Dermis microvascular lymphatic vessel endothelial cell (primary cell): ENCODE data around the gene DLX3. TPM values are rescaled to one million over a fixed set of nuclear protein-coding genes. Genes with fewer than 3 reads are reported as not detected.
"Not testable (repeated sequence)": the region's sequence is repeated elsewhere in the genome, so short reads cannot be mapped to it uniquely, and the experiment has no call there.

ENCODE experiments used
- DNase-seq, 2 donors: peaks; one replicate each; pipeline versions ENCODE4 v3.0.0 to v3.0.0-alpha.2; 2010; ENCODE audit warnings: low read depth in 2 of 2
- total RNA-seq: library from RNA; depleted of rRNA; stranded (reverse); fragments of >200 nt; gene quantifications from 2 replicates; pipeline ENCODE4 v1.2.1, GENCODE V29; 2014

The DLX3 gene
- total RNA-seq, result not detected in 2 replicates

DNA sequence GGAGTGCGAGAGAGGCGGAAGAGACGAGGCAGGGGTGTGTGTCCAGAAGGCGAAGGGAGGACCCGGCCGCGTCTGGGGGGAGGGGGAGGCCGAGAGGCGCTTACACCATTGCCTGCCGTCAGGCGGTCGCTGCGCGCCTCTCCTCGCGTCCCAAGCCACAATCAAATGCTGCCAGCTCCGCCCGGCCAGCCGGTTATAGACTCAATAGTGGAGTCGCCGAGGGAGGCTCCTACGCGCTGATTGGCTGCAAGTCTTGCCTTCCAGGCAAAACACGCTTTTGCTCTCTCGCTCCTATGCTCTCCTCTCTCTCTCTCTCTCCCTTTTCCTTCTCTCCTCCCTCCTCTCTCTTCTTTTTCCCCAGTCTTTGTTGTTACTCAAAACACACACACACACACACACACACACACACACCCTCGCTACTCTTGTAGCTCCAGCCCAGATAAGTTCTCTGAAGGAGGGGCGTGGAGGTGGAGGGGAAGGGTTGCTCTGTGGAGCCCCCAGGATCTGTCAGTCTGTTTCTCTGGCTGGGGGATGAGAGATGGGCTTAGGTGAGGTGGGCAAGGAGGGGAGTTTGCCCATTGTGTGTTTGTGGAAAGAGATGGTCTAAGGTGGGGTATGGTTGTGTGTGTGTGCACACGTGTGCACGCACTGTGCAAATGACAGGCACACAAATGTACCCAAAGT lies at the start of gene DLX3:
Gene DLX3, minus strand, starts transcription at position 170 of the 684 bp plus-strand sequence. CDS start 226 bp downstream, outside the sequence.
- DNase-seq, result peak; percentile 37 to 75

DNA sequence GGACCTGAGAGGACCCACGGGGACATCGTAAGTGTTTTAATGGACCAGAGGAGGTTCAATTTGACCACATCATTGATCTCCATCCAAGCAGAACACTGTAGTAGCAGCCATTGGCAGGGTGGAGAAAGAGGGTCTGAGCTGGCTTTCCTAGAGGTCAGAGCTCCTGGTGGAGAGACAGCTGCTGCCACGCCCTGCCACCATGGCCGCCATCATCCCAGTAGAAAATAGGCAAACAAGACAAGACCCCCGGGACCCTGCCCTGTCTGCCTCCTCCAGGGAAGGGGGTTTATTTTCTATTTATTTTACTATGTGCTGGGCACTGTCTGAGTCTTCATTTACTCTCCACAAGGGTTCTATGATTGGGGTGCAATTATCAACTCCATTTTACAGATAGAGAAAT lies 49.5 kb upstream of the DLX3 start:
- no peak for DNase-seq

DNA sequence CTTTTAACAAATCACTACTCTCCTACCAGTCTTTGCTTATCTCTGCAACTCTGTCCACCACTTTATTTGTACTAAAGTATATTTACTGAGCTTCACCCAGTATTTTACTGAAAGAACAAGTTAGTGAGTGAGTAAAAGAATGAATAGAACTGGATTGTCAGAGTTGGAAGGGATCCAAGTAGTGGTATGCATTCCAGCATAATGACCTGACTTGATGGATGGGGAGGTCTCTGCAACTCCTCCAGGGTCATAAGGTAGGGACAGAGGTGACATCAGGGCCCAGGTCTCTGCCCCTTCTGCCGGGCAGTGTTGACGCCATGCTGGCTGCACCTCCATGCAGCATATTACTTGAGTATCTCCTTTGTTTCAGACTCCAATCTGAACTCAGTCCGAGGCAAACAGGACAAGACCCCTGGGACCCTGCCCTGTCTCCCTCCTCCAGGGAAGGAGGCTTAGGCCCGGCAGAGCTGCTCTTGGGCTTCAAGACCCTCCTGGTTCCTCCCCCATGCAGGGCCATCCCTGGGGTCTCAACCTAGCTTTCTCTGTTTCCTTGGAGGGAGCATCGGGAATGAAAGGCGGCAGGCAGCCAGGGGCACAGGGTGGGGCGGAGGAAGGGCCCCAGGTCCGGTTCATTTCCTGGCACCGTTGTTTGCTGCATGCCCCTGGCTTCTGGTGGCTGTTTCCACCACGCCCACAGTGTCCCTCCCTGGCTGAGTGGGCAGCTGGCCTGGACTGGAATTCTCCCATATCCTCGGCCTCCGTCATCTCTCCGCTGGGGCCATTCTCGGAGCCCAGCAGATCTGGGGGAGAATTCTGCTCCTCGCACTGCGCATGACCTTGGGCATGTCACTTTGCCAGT lies 48.5 kb upstream of the DLX3 start:
- peak; percentile 46 to 71 for DNase-seq

DNA sequence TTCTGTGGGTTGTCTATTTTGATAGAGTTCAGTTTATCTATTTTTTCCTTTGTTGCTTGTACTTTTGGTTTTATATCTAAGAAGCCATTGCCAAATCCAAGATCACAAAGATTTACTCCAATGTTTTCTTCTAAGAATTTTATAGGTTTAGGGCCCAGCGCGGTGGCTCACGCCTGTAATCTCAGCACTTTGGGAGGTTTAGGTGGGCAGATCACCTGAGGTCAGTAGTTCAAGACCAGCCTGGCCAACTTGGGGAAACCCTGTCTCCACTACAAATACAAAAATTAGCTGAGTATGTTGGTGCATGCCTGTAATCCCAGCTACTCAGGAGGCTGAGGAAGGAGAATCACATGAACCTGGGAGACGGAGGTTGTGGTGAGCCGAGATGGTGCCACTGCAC lies 47.2 kb upstream of the DLX3 start:
- DNase-seq, result no peak

DNA sequence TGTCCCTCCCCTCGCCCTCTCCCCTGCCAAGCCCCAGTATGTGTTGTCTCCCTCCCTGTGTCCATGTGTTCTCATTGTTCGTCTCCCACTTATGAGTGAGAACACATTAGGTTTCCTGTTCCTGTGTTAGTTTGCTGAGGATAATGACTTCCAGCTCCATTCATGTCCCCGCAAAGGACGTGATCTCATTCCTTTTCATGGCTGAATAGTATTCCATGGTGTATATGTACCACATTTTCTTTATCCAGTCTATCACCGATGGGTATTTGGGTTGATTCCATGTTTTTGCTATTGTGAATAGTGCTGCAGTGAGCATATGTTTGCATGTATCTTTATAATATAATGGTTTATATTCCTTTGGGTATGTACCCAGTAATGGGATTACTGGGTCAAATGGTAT lies 45.5 kb upstream of the DLX3 start:
- DNase-seq, result not testable (repeated sequence)

DNA sequence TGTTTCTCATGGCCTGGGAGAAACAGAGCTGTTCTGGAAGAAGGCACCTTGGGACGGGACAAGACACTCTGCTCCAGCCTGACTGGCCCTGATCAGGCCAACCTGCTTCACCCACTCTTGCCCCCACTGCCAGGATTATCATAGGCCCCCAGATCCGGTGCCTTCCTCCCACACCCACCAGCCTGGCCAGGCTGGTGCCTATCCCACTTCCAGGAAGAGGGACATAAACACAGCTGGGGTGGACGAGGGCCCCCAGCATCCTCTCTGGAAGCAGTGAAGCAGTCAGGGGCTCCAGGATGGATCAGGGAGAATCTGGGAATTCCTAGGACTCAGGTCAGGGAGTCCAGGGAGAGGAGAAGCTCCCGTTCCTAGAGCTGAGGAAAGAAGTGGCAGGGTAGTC lies 44.0 kb upstream of the DLX3 start:
- DNase-seq, result no peak

DNA sequence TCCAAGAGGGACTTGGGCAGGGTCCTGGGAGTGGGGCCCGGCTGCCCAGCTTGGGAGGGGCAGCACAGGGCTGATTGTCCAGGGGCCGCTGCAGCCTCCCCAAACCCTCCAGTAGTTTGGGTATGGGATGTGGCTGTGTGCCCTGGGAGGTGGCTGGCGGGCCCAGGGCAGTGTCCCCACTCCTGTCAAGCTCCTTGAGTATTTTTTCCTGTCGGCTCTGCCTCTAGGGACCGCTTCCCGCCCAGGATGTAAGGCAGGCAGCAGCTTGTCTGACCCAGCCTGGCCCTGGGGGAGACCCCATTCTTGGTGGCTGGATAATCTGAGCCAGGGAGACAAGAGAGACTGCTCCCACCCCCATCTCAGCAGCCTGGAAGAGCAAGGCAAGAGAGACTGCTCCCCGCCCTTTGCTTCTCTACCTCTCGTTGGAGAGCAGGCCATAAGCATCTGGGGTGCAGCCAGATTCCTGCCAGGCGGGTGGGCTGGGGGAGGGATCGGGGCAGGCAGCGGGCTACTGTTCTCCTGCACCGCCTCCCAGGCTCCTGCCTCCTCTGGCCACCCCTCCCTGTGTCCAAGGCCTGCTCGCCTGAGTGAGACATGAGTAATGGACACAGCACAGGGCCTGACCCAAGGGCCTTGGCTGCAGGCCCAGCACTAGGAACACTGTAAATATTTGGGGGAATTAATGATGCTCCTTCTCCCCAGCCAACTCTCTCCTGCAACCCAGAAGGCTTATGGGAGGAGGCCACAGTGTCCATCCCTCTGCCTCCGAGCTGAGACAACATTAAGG lies 42.5 kb upstream of the DLX3 start:
- no peak for DNase-seq

DNA sequence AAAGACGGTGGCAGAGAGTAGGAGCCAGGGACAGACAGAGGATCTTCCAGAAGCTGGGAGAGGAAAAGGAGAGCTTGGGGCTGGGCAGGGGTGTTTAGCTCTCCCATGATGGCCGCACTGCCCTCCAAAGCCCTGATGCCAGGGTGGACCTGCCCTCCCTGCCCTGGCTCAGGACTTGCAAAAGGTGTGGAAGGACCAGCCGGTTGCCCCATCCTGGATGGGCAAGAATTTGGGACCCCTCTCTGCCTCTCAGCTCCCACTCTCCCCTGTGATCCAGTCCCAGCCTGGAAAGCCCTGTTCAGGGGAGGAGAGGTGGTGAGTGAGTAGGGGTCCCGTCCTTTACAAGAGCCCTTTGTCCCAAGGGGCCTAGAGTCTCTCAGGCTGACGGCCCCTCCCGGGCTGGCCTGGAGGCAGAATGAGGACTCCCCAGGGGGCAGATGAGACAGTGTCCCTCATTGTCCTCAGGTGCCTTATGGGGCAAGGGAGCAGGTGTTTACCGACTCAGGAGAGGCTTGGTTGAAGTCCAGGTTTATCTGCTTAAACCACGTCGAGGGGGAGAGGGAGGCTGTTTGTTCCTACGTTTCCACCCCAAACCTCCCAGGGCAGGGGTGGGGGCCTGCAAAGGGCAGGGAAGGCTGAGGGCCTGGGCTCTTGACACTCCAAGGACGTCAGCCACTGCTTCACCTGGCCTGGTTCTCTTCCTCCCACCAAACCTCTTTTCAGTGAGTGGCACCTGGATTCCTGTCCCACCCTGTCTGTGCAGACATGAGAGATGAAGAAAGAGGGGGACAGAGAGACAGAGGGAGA lies 41.6 kb upstream of the DLX3 start:
- no peak for DNase-seq

DNA sequence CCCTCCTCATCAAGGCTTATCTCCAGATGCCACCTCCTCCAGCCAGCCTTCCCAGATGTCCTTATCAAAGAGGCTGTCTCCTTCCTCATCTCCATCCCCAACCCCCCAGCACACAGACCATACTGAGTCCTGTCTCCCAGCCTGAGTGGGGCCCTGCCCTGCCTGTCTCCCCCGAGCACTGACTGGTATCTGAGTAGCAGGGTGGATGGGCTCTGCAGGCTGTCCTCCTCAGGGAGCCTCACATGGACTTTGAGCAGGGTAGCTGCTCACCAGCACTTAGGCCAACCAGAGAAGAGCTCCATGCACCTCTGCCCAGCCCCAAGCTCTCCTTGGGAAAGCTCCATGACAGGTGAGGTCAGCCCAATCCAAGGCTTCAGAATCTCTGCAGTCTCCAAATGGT lies 40.9 kb upstream of the DLX3 start:
- DNase-seq, result no peak

DNA sequence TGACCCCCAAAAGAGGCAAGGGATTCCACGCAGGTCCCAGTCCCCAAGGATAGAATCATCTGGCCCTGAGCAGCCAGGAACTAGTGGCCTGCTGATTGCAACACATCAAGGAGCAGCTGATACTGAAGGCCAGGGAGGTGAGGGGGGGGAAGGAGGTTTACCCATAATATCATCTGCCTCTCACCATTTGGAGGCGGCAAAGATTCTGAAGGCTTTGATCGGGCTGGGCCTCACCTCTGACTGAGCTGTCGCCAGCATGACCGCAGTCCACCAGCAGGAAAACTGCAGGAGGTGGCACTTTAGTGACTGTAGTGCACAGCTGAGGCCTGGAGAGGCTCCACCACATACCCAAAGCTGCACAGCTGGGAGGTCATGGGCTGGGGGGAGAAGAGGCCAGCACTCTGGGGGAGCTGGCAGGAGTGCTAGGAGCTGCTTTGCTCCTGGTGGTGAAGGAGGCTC lies 40.4 kb upstream of the DLX3 start:
- DNase-seq, result no peak

DNA sequence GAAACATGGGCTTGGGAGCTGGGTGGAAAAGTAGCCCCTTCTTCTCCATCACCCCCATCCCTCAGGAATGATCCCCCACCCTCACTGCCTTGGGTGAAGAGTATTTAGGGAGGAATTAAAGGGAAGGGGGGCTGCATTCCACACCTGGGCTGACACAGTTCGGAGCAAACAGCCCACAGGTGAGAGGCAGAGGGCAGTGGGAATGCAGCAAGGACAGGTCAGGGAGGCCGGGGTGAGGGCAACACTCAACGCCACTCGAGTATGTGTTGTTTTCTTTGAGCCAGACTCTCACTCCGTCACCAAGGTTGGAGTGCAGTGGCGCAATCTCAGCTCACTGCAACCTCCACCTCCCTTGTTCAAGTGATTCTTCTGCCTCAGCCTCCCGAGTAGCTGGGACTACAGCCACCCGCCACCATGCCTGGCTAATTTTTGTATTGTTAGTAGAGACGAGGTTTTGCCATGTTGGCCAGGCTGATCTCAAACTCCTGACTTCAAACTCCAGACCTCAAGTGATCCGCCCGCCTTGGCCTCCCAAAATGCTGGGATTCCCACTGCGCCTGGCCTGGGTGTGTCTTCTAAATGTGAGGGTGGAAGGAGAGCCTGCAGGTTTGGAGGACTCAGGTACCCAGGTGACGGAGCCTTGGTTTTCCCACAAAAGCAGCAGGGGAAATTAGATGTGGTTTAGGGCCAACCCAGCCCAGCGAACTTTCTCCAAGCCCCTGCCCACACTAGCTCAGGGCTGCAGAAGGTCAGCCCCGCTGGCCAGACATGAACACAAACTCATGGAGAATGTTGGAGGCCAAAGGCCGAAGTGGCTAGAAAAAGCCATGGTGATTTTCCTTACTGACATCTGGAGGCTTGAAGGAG lies 39.7 kb upstream of the DLX3 start:
- DNase-seq, result no peak

DNA sequence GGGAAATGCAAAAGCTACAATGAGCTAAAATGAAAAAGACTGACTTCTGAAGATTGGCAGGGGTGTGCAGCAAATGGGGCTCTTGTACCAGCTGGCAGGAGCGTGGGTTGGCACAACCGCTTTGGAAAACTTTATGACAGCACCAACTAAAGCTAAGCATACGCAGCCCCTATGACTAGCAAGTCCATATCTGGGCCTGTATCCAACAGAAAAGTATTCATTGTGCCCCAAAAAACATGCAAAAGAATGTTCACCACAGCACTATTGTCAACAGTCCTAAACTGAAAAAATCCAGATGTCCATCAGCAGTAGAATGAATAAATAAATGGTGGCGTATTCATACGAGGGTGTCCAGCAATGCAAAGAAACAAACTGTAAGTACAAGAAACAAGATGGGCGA lies 38.3 kb upstream of the DLX3 start:
- no peak for DNase-seq

DNA sequence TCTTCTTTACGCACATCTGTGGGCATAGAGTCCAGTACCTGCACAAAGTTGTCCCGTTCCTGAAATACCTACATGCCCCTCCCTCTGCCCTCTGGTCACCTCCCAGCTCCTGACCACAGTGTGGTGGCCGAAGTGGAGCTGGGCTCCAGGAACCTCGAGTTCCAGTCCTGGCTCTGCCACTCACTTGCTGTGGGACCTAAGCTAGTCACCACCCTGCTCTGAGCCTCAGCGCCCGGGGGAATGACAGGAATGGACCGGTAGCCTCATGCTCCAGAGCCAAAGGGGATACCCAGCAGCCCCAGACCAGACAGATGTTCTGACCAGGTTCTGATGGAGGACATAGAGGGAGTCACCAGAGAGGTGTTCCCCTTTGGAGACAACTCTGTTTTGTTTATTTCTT lies 34.2 kb upstream of the DLX3 start:
- no peak for DNase-seq

DNA sequence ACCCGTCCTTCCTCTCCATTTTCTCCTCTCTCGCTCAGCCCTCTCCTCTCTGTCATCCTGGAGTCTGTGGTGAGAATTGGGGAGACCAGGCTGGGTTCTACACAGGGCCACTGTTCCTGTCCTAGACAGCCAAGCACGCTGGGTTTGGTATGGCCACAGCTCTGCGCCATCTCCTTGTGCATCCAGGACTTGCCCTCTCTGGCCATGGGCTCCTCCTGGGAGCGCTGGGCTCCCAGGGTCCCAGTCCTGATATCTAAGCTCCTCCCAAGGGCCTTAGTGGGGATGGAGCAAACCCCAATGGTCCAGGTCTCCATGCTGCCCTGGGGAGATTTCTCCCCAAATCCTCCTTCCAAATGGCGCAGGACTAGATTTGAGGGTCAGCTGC lies 33.7 kb upstream of the DLX3 start:
- no peak for DNase-seq

DNA sequence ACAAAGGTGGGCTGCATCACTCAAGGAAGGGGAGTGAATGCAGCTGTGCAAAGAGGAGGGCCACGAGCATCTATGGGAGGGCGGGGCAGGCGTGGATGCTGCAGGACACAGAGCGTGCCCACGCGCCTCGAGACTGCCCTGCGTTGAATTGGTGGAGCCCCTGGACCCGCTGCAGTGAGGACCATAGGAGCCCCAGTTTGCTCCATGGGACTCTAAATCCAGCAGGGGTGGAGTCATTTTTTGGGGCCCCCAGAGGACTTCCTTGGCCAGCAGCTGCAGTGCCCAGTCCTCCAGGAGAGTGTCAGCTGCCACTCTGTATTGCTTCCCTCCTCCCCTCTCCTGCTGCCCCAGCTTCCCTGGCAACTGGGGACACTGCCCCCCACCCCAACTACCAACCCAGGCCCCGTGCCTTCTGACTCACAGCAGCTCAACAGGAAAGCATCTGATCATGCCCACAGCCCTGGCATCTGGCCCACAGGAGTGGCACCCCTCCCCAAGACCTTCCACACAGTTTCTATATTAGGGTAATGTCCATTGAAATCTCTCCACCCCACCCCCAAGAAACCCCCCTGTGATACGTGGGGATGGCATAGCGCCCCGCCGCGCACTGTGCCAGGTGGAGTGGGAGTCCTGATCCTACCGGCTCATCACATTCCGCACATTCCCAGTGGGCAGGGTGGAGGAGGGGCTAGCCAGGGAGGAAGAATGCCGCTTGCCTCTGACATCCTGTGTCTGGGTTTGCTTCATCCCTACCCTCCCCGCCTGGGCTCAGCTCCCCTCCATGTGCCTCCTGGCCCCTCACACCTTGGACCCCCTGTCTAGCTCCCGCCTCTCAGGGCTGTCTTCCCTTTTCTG lies 33.1 kb upstream of the DLX3 start:
- peak; percentile 47 to 72 for DNase-seq

DNA sequence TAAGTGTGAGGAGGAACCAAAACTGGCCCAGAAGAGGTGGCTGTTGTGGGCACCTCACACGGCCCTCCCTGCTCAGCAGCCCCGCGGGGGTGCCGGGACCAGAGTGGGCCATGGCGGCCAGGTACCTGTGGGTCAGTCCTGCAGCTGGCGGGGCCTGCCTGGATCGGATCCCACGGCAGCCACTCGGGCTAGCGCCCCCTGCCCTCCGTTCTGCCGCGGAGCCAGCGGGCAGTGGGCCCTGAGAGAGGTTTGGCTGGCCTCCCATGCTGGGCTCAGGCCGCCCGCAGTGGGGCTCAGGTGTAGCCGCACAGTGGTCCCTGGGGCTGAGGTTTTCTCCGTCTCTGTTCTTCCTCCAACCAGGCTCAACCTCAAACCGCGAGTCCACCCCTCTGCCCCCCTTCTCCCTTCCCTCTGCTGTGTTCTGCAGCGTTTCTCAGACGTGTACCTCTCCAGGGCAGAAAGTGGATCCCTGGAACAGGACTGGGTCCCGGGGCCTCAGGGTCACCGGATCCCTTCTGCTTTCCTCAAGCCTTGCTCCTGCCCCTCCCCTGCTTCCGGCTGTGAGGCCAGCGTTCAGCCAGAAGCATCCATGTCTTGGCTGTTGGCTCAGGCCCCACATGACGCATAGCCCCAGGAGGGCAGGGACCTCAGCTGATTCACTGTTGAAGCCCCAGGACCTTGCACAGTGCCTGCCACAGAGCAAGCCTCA lies 32.3 kb upstream of the DLX3 start:
- peak in 1 of 2 donors; percentile 89 for DNase-seq

DNA sequence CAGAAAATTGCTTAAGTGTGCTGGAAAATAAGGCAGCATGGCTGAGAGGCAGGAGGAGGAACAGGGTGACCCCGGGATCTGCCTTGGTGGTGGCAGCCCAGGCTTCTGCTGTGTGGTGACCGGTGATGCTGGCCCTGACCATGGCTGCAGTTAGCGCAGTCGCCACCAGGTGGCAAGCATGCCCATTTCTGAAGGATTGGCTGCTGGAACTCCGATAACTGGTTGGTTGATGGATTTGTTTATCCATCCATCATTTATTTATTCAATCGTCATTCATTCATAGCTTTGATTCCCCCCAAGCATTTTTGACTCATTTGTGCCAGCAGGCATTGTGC lies 31.8 kb upstream of the DLX3 start:
- DNase-seq, result peak; percentile 76 to 84

DNA sequence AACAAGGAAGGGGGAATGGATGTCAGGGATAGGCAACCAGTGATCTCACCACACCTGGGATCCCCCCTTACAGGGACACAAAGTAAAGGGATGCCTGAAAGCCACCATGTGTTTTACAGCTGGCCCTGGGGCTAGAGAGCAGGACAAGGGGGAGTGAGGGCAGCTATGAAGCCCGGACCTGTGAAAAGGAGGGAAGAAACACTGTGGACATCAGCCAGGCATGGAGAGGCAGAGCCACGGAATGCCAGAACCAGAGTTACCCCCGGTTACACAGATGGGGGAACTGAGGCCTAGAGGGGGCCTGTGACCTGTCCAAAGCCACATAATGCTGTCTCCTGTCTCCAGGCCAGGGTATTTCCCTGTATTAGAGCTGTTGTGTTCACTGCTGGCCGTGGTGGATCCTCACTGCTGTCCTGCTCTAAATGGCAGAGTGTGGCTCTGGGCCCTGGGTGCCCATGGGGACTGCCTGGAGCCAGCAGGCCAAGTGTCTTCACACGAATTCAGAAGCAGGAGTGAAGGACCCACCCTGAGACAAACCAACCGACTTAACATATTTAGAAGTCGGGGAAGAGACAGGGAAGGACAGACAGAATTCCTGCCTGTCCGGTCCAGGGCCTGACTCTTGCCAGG lies 31.1 kb upstream of the DLX3 start:
- no peak for DNase-seq
